Fibroblast of lung (primary cell): ENCODE measurements around the gene ILDR1. TPM values are rescaled to one million over a fixed set of nuclear protein-coding genes. Genes with fewer than 3 reads are reported as not detected.

Experiments
- DNase-seq, 2 donors: peaks; one replicate each; pipeline versions ENCODE4 v3.0.0 to v3.0.0-alpha.2; 2010; ENCODE audit warnings: low read depth in 2 of 2
- H2AFZ ChIP-seq: 2 replicates; pipeline ENCODE4 v1.5.1; 2012; ENCODE audit warnings: low read length, control low read depth, inconsistent platforms
- H3K27ac ChIP-seq: 2 replicates; pipeline ENCODE4 v1.5.1; 2011; ENCODE audit warnings: low read length, control low read depth; ENCODE audit not compliant: insufficient read depth
- H3K27me3 ChIP-seq: 2 replicates; pipeline ENCODE4 v1.5.1; 2011; ENCODE audit warnings: mild to moderate bottlenecking, low read length; ENCODE audit not compliant: control insufficient read depth, insufficient read depth
- H3K36me3 ChIP-seq: 2 replicates; pipeline ENCODE4 v1.5.1; 2011; ENCODE audit warnings: low read length; ENCODE audit not compliant: control insufficient read depth, insufficient read depth
- H3K4me1 ChIP-seq: 2 replicates; pipeline ENCODE4 v1.5.1; 2011; ENCODE audit warnings: low read length; ENCODE audit not compliant: control insufficient read depth, insufficient read depth; ENCODE audit errors: extremely low read depth
- H3K4me2 ChIP-seq: 2 replicates; pipeline ENCODE4 v1.5.1; 2011; ENCODE audit warnings: low read length, control low read depth; ENCODE audit not compliant: insufficient read depth; ENCODE audit errors: extremely low read depth
- H3K4me3 ChIP-seq, 4 experiments: fragments of 200-600 bp in 1 of 4; sonication (generic) in 1 of 4; replicated peaks in 1 of 4; 2 replicates each; pipeline ENCODE4 v1.5.1; 2011 to 2016; ENCODE audit warnings: low read length in 4 of 4, low read depth in 3 of 4, mild to moderate bottlenecking in 3 of 4, control low read depth in 2 of 4, inconsistent platforms in 1 of 4, mixed read lengths in 1 of 4; ENCODE audit not compliant: insufficient read depth in 1 of 4; ENCODE audit errors: control extremely low read depth in 1 of 4
- H3K79me2 ChIP-seq: 2 replicates; pipeline ENCODE4 v1.5.1; 2012; ENCODE audit warnings: mild to moderate bottlenecking, low read length, inconsistent platforms; ENCODE audit not compliant: control insufficient read depth, insufficient read depth
- H3K9ac ChIP-seq: 2 replicates; pipeline ENCODE4 v1.5.1; 2011; ENCODE audit warnings: mild to moderate bottlenecking, low read length, control low read depth; ENCODE audit not compliant: insufficient read depth
- H3K9me3 ChIP-seq: 2 replicates; pipeline ENCODE4 v1.5.1; 2012; ENCODE audit warnings: low read depth, low read length; ENCODE audit not compliant: control insufficient read depth, insufficient read depth
- H4K20me1 ChIP-seq: 2 replicates; pipeline ENCODE4 v1.5.1; 2011; ENCODE audit warnings: low read length; ENCODE audit not compliant: control insufficient read depth, insufficient read depth; ENCODE audit errors: extremely low read depth
- EZH2 ChIP-seq: IDR thresholded peaks from 2 replicates; pipeline ENCODE4 v1.5.1; 2012; ENCODE audit warnings: low read length, control low read depth, mild to moderate bottlenecking; ENCODE audit errors: missing control alignments
- polyA plus RNA-seq, 2 donors: library from polyadenylated mRNA; depleted of rRNA in 1 of 2; stranded (reverse) in 1 of 2; unstranded in 1 of 2; fragments of >200 nt; gene quantifications; 2 replicates each; pipeline ENCODE4 v1.2.1, GENCODE V29; 2011 to 2012; ENCODE audit warnings: missing spikeins in 1 of 2
- total RNA-seq: library from RNA; depleted of rRNA; stranded (reverse); fragments of >200 nt; gene quantifications from 2 replicates; pipeline ENCODE4 v1.2.1, GENCODE V29; 2014
- TF ChIP-seq, protein P1 (sequence below), 2 donors: IDR thresholded peaks in 1 of 2; conservative IDR thresholded peaks in 1 of 2; 1 replicate in 1 of 2; 2 replicates in 1 of 2; pipeline ENCODE4 v1.5.1; 2011 to 2012; ENCODE audit warnings: low read length in 2 of 2, control low read depth in 1 of 2, inconsistent platforms in 1 of 2, low read depth in 1 of 2, mild to moderate bottlenecking in 1 of 2

Gene ILDR1
- total and polyA plus RNA-seq, 2 donors (not counting 1 experiment from before 2014, with no cell fraction given): not detected

DNA sequence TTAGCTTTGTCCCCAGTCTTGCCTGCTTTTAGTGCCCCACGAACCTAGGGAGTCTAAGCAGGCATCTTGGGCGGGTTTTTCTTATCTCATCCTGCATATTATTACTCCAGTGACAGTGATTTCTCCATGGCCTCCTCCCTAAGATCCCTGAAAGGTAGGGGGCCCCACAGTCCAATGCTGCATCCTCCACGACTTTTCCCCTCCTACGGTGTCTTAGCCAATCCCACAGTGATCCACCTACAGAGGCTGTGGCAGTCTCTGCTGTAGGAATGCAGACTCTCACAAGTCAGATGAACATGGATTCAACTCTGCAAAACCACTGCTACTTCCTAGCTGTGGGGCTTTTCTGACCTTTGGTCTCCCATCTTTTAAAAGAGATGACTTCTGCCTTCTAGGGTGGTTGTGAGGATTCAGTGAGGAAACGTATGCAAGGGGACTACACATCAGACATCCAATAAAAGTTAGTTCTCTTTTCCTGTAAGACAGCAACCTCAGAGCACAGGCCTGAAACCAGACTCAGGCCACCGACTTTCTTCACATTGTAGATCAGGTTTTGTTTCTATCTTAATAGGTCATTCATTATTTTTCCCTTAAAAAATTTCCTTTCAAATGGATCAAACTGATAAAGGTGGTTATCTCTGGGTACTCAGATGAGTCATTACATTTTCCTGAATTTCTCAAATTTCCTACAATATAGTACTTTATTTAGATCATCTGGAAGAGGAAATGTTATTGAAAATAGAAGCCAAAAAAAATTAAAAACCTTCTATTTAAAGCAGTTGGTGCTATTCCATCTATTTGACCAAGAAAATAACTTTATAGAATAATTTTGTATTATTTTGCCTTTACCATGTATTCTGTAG lies 23.2 kb downstream of the ILDR1 start:
- Histone ChIP-seq H2AFZ (no peak overlapping the region), H3K4me1 (peaks cover 2% of the 10 kb centered on the region)

DNA sequence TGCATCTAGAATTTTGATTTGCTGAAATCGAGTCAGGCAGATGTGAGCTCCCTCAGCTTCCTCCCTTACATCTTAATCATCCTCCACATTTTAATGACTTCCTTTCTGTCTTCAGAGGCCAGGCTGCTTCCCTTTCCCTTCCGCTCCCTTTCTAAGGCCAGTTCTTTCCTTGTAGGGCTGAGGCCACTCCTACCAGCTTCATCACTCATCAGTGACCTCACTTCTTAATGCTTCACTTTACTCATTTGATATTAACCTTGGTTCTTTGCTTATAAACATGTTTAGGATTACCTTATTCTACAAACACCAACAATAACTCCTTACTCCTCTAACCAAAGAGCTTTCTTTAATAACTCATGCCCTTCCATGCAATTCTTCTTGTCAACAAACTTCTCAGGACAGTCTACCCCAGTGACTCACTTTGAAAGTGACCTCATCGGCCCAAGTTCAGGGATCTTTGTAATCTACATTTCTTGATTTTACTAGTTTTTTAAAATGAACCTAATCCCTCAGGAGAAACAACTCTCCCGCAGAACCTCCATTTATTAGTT lies 23.9 kb downstream of the ILDR1 start:
- Histone ChIP-seq H3K4me3 (no peak overlapping the region), H3K36me3 (no peaks in the 10 kb centered on the region), H4K20me1 (no peaks in the 10 kb centered on the region), H3K4me1 (peaks cover 2% of the 10 kb centered on the region), H3K9me3 (no peaks in the 10 kb centered on the region), H3K79me2 (no peaks in the 10 kb centered on the region), H3K27me3 (no peaks in the 10 kb centered on the region), H3K9ac (no peak overlapping the region), H2AFZ (peak overlapping the region; percentile 54), H3K4me2 (no peak overlapping the region), H3K27ac (no peak overlapping the region)
- TF ChIP-seq, protein P1, sequence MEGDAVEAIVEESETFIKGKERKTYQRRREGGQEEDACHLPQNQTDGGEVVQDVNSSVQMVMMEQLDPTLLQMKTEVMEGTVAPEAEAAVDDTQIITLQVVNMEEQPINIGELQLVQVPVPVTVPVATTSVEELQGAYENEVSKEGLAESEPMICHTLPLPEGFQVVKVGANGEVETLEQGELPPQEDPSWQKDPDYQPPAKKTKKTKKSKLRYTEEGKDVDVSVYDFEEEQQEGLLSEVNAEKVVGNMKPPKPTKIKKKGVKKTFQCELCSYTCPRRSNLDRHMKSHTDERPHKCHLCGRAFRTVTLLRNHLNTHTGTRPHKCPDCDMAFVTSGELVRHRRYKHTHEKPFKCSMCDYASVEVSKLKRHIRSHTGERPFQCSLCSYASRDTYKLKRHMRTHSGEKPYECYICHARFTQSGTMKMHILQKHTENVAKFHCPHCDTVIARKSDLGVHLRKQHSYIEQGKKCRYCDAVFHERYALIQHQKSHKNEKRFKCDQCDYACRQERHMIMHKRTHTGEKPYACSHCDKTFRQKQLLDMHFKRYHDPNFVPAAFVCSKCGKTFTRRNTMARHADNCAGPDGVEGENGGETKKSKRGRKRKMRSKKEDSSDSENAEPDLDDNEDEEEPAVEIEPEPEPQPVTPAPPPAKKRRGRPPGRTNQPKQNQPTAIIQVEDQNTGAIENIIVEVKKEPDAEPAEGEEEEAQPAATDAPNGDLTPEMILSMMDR (conservative IDR thresholded peaks at IDR 0.05 in 1 of 2, IDR thresholded peaks at IDR 0.05 in 1 of 2; ENCODE audit: low read depth in 1 of 2, low read length in 2 of 2): no peak
- no peak for TF ChIP-seq EZH2
- peak; percentile 18 to 51 for DNase-seq

More for the DNA sequence above, 23.2 kb downstream of the ILDR1 start:
- no peak overlapping the region for H3K27ac ChIP-seq
- no peak overlapping the region for H3K9ac ChIP-seq
- H3K36me3 ChIP-seq: no peaks in the 10 kb centered on the region
- no peaks in the 10 kb centered on the region for H3K27me3 ChIP-seq
- no peak for DNase-seq
- TF ChIP-seq EZH2: no peak
- H3K4me3 ChIP-seq: no peak overlapping the region
- H3K9me3 ChIP-seq: no peaks in the 10 kb centered on the region
- no peaks in the 10 kb centered on the region for H3K79me2 ChIP-seq
- H4K20me1 ChIP-seq: no peaks in the 10 kb centered on the region
- H3K4me2 ChIP-seq: no peak overlapping the region

DNA sequence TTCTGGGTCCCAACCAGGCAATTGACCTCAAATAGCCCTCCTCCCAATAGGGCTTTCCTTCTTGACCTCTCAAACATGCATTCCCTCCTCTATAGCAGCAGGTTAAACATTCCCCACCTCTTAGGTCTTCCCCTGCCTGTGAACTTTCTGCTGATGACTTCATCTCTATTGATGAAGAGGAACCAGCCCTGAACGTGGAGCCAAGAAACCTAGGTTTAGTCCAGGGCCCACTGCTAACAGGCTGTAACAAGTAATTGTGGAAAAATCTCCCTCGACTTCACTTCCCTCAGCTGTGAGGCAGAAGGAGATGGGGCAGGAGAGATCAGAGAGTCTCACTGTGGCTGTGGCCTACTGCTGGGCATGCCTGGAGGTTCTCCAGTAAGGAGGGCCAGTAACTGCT lies 24.7 kb downstream of the ILDR1 start:
- Histone ChIP-seq H3K36me3 (no peaks in the 10 kb centered on the region), H3K4me2 (no peak overlapping the region), H3K9ac (no peak overlapping the region), H3K4me3 (no peak overlapping the region), H4K20me1 (no peaks in the 10 kb centered on the region), H2AFZ (no peak overlapping the region), H3K27ac (no peak overlapping the region), H3K27me3 (no peaks in the 10 kb centered on the region), H3K79me2 (no peaks in the 10 kb centered on the region), H3K4me1 (peaks cover 2% of the 10 kb centered on the region), H3K9me3 (no peaks in the 10 kb centered on the region)
- TF ChIP-seq, protein P1 (conservative IDR thresholded peaks at IDR 0.05 in 1 of 2, IDR thresholded peaks at IDR 0.05 in 1 of 2; ENCODE audit: low read depth in 1 of 2, low read length in 2 of 2): no peak
- no peak for TF ChIP-seq EZH2
- DNase-seq: no peak
